GM19463 (cell line): ENCODE data around the gene SUGP1.

ENCODE experiments used
- ATAC-seq: cut with Tn5 transposase; IDR thresholded peaks from one replicate; pipeline ENCODE4 v1.9.1; 2021; ENCODE audit warnings: mild to moderate bottlenecking, moderate library complexity; ENCODE audit not compliant: unreplicated experiment

SUGP1 gene

DNA sequence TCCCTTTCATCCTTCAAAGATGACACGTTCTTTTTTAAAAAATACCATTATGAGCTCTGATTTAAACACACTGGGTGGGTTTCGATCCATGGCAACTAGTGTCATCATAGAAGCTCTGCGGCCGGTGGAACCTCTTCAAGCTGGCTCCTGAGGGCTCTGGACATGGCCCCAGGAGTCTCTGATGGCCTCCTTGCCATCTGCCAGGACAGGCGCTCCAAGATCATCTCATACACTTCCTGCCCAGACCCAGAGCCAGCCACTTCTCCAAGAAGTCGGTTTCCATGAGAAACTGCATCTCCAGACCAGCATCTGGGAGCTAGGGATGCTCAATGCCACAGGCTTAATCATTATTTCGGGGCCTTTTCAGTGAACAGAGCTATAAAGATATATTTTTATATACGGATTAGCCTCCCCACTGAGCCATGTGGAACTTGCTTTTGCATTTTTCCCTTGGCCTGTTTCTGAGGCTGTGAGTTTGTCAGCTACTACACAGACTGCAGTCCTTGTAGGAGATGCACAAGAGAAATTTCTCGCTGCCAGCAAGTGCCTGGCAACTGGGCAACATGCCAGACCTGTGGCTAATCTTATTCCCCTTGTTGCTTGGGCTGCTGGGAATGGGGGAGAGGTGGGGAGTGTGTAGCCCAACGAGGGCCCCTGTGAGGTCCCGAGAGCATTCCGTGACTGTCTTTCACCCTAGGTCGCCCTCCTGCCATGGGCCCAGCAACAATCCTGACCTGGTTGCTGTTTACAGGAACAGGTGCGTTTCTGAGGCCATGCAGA is 15.9 kb downstream of the SUGP1 start:
- ATAC-seq = no peak

- no peak for ATAC-seq
These were observed 16.9 kb downstream of the SUGP1 start for GRCh38 chr19:19303411-19303810.

- no peak for ATAC-seq
These were observed 19.7 kb downstream of the SUGP1 start for GRCh38 chr19:19300613-19301012.

DNA sequence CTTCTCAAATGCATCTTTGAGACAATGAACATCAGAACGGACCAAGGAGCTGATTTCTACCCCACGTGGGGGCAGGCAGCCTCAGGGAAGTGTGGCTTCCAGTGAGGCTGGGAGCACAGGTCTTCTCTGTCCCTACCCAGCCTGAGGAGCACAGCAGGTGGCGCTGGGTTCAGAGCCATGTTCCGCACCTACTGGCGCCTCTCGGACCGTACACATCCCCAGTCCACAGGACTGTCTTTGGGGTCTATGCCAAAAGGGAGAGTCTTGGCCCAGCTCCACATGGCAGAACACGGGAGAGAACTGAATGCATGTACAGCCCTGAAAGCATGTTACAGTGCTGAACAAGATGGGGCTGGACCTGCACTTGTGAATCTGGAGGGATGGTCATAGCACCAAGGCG is 22.6 kb downstream of the SUGP1 start:
- ATAC-seq = no peak

GRCh38 chr19:19296953-19297689 is 23.2 kb downstream of the SUGP1 start:
- no peak for ATAC-seq

DNA sequence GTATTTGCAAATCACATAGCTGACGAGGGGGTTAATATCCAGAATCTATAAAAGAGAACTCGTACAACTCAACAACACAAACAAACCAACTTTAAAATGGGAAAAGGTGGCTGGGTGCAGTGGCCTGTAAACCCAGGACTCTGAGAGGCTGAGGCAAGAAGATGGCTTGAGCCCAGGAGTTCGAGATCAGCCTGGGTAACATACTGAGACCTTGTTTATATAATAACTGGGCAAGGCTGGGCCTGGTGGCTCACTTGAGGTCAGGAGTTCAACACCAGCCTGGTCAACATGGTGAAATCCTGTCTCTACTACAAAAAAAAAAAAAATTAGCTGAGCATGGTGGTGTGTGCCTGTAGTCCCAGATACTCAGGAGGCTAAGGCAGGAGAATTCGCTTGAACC is 25.4 kb downstream of the SUGP1 start:
- ATAC-seq = no peak

DNA sequence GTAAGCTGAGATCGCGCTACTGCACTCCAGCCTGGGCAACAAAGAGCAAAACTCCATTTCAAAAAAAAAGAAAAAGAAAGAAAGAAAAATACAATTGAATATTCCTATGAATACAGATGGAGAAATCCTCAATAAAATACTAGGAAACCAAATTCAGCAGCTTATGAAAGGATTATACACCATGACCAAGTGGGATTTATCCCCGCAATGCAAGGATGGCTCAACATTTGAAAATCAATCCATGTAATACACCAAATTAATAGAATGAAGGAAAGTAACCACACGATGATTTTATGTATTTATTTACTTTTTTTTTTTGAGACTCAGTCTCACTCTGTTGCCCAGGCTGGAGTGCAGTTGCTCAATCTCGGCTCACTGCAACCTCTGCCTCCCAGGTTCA is 27.7 kb downstream of the SUGP1 start:
- ATAC-seq = no peak

- ATAC-seq = no peak
These were observed 34.6 kb downstream of the SUGP1 start for GRCh38 chr19:19285686-19286085.

- ATAC-seq = no peak
These were observed 39.7 kb downstream of the SUGP1 start for GRCh38 chr19:19280561-19280960.

DNA sequence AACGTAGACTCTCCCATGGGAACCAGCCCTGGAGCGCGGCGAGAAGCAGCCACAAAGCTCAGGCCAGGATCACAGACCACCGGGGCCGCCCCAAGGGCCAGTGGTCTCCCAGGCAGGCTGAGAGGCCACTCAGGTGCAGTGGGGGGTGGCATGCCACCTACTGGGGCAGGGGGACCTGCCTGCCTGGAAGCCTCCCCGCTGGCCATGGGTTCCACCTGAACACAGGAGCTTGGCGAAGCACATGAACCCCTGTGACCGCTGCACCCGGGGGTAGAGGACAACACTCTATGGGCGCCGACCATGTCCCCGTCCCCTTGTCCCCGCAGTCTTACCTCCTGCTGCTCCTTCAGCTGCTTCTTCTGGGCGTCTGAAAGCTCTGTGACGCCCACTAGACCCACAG is 40.5 kb downstream of the SUGP1 start:
- no peak for ATAC-seq

- ATAC-seq = no peak
These were observed 41.2 kb downstream of the SUGP1 start for GRCh38 chr19:19279062-19279612.

DNA sequence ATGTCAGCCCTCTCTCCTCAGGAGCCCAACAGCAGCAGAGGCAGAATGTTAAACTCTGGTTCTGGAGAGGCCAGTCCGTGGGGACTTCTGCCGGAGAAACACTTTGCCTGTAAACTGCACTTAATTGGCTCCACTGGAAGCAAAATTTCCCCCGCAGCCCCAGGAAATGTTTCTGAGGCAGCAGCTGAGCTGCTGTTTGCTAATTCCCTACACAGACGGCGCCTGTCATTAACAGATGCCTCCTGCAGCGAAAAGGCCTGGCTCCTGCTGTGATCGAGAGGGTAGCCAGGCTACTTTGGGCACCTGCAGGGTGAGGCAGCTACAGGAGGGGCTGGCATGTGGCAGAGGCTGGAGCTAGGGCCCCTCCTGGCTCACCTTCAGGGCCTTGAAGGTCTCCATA is 42.0 kb downstream of the SUGP1 start:
- no peak for ATAC-seq

DNA sequence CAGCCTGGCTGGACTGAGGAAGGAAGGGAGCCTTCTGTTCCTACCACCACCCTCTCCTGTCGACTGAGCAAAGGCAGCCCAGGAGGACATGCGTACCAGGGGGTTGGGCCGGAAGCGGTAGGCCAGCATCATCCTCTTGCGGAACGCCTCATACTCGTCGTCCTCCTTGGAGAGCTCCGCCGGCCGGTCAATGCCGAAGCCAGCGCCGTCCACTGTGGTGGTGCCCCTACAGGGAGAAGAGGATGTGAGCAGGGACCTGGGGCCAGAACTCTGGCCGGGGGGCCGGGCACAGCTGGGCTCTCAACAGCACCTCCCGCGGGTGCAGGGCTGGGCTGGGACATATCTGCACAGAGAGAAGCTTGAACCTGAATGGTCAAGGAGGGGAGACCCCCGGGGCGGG is 43.5 kb downstream of the SUGP1 start:
- ATAC-seq = no peak

DNA sequence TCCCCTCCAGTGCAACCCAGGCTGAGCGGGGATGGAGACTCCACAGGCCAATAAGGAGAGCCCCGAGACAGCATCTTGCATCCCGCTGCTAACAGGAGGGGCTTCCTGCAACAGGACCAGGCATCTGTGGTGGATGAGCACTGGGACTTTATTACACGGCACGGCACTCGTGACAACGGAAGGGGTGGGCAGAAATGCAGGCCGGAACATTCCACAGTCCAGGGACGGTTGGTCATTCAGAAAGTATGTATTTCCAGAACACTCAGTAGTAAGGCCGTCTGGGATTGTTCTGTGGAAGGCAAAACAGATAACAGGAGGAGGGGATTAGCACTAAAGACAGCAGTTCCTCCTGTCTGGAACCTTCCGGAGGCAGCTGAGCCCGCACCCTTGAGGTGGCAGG is 43.9 kb downstream of the SUGP1 start:
- no peak for ATAC-seq

DNA sequence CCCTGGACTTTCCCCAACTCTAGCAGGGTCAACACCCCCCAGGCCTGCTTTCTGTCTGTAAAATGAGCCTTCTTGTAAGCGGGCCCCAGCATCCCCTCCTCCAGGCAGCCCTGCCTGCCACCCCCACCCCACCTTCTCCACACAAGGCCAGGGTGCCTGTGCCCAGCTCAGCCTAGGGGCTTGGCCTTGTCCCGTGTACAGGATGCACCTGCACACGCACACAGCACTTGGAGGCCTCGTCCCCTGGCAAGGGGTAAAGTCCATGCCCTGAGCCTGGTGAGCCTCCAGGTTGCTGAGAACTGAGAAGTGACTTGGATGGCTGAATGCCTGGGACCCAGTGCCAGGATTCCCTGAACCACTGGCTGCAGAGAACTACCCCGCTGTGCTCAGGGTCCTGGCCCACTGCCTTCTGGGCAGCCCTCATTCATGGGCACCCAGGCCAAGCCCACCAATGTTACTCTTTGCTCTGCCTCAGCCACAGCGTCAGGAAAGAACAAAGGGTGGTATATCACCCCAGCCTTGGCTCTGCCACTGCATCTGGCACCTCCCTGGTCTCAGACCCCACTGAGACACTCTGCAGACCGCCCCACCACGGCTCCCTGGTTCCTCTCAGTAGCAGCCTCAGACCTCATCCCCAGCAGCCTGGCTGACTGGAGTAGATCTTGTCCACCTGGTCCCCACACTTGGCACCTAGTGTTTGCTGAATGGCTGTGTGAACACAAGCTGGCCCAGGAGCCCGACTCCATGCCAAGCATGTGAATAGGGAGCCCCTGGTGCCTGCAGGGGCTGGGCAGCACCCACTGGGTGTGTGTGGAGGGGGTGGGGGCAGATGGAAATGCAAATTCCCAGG is 45.4 kb downstream of the SUGP1 start:
- no peak for ATAC-seq

DNA sequence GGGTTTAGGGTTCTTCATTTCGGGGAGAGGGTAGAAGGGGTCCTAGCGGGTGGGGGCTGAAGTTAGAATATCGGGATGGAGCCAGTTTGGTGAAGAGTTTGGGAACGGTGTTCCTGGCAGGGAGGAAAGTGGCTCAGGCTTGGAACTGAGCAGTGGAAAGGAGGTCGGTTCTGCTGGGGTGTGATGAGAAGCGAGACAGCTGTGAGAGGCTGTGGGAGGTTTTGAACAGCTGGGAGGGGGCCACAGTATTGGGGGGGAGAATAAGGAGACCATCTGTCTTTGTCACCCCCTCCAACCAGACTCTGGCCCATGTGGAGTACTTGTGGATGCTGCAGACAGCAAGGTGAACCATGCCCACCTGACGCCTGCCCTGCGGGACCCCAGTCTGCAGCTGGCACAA is 46.2 kb downstream of the SUGP1 start:
- ATAC-seq = no peak

GRCh38 chr19:19271828-19272599 is 48.3 kb downstream of the SUGP1 start:
- no peak for ATAC-seq

DNA sequence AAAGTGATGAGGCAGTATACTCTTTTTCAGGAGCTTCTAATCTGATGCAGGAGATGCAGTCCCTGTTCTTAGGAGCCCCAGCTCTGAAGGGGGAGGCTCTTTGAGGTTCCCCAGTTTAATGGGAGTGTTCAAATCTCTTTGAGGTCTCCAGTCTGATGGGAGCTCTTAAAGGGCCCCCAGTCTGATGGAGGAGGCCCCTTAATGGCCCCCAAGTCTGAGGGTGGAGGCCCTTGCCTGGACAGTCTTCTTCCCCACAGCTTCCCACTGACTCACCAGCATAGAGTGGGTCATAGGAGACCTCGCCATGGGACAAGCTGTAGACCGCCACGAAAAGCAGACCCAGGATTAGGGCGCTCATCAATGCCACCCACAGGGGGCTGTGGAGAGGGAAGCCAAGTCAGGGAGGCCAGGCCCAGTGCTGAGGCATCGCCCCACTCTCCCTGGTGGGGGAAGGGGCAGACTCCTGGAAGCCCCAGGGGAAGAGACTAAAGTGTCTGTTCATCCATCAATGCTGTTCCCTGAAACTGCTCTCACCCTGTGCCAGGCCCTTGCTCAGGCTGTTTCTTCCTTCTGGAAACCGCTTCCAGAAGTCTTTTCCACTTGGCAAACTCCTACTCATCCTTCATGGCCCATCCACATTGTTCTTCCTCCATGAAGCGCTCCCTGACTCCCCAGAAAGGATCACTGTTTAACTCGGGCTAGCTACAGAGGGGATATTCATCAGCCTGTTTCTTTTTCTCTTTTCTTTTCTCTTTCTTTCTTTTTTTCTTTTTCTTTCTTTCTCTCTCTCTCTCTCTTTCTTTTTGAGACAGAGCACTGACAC is 49.3 kb downstream of the SUGP1 start:
- ATAC-seq = no peak

DNA sequence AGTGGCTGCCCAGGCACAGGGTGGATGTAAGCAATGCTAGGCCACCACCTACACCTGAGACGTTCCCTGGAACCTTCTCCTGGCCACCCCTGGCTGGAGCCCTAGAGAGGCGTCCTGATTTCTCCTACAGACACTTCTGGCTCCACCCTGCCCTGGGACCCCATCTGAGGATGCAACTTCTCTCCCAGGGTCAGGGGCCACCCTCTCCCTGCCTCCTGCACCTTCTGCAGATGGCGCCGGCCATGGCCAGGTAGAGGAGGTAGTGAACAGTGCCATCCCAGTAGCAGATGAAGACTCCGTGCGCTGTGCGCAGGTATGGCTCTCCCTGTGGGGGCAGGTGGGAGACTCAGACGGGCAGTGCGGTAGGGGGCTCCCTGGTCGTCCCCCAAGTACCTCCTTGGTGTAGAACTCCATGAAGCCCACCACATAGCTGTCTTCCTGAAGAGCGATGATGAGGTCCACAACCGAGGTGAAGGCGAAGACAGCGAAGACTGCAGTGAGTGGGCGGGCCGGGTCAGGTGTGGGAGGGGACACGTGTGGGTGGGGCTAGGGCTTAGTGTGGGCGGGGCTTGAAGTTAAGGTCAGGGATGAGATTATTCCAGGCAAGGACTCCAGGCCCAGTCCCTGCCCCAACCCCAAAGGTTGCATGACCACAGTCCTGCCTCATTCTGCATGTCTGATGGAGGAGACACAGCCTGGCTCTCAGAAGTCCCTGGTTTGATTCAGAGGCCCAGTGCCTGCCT is 50.2 kb downstream of the SUGP1 start:
- ATAC-seq = no peak
